ENCODE results near the gene MAN1C1.
A peak's percentile ranks its signal among the peaks of the same experiment; 100 is the strongest.

DNA sequence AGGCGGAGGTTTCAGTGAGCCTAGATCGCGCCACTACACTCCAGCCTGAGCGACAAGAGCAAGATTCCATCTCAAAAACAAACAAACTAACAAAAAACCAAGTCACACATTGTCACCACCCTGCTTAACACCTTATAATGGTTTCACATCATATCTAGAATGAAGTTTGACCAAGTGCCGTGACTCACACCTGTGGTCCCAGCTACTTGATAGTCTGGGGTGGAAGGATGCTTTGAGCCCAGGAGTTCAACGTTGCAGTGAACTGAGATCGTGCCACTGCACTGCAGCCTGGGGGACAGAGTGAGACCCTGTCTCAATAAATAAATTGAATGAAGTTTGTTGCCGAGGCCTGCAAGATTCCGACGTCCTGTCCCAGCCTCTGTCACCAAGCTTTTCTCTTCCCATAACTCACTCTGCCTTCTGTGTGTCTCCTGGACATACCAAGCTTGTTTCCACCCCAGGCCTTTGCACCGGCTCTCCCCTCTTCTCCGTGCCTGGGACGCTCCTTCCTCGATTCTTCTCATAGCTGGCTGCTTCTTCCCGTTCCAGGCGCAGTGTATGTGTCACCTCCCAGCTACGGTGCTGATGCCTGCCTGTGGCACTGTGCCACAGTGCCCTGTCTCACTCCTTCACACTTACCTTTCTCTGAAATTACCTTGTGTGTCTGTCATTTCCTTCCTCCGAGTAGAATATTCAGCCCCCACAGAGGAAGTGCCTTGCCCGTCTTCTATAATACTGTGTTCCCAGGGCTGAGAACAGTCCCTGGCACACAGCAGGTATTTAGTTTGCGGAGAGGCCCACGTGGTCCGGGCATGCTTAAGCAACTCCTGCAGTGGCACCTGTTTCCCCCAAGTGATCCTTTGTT is 179.6 kb downstream of the MAN1C1 start:
- TF ChIP-seq CTCF (IDR thresholded peaks at IDR 0.05) (no peak), POLR2A (IDR thresholded peaks at IDR 0.05) (peak in 1 of 2 donors; percentile 61)
